ENCODE measurements around the gene NPR3.

Gene NPR3

DNA sequence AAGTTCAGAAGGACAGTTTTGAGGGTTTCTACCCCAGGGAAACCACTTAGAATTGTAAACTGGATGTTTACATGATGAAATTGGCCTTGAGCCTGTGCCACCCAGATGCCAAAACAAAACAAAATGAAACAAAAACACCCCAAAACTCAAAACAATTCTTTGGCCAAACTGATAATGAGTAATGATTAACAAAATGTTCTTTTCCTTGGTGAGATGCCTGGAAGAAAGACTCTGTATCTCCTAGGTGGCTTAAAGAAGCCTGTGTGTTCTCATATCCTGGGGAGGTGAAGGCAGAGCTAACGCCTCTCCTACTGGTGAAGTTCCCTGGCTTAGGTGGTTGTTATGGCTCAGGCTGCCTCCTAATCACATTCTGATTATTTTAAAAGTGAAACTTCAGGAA lies 120.5 kb downstream of the NPR3 start:
- peak; percentile 52 for DNase-seq (ENCODE audit: low read depth)
- H3K4me3 ChIP-seq (ENCODE audit: control insufficient read depth, low read depth, low read length), result no peak overlapping the region
- TF ChIP-seq, protein P1, sequence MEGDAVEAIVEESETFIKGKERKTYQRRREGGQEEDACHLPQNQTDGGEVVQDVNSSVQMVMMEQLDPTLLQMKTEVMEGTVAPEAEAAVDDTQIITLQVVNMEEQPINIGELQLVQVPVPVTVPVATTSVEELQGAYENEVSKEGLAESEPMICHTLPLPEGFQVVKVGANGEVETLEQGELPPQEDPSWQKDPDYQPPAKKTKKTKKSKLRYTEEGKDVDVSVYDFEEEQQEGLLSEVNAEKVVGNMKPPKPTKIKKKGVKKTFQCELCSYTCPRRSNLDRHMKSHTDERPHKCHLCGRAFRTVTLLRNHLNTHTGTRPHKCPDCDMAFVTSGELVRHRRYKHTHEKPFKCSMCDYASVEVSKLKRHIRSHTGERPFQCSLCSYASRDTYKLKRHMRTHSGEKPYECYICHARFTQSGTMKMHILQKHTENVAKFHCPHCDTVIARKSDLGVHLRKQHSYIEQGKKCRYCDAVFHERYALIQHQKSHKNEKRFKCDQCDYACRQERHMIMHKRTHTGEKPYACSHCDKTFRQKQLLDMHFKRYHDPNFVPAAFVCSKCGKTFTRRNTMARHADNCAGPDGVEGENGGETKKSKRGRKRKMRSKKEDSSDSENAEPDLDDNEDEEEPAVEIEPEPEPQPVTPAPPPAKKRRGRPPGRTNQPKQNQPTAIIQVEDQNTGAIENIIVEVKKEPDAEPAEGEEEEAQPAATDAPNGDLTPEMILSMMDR (conservative IDR thresholded peaks at IDR 0.05; ENCODE audit: control insufficient read depth, insufficient read depth, low read depth, low read length), result no peak

DNA sequence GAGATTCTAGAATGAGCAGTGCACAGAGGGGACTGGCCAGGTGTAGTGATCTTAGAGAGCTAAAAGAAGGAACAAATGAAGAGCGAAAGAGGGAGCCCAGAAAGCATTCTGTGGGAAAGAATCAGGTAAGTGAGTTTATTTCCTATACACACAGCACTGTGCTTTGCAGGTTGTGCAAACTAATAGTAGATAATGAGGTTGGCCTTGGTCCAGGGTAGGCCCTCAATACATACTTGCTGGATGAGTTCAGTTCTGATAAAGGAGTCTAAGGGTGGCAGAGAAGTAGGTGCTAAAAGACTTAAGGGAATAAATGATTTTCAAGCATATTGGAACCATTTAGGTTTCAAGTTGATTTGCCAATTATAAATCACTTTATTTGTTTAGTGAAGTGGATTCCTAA lies 122.0 kb downstream of the NPR3 start:
- H3K4me3 ChIP-seq (ENCODE audit: control insufficient read depth, low read depth, low read length), result no peak overlapping the region
- TF ChIP-seq, protein P1 (conservative IDR thresholded peaks at IDR 0.05; ENCODE audit: control insufficient read depth, insufficient read depth, low read depth, low read length), result no peak
- DNase-seq (ENCODE audit: low read depth), result no peak

DNA sequence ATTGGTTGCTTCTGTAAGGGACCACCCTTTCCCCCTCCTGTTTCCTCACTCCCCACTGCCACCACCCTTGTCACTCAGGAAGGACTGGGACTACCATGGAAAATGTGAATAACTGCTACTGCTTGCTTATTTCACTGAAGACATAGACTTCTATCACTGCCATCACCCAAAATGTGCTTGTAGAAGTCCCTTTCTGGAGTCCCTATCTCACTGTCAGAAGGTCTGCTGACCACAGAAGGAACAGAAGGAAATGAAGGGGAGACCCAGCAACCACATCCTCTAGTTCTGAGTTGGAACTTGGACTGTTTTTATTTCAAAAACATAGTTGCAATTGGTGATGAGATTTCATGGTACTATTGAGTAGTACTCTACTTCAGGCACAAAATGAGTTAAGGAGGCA lies 122.5 kb downstream of the NPR3 start:
- no peak for DNase-seq (ENCODE audit: low read depth)
- TF ChIP-seq, protein P1 (conservative IDR thresholded peaks at IDR 0.05; ENCODE audit: control insufficient read depth, insufficient read depth, low read depth, low read length), result no peak
- H3K4me3 ChIP-seq (ENCODE audit: control insufficient read depth, low read depth, low read length), result no peak overlapping the region

DNA sequence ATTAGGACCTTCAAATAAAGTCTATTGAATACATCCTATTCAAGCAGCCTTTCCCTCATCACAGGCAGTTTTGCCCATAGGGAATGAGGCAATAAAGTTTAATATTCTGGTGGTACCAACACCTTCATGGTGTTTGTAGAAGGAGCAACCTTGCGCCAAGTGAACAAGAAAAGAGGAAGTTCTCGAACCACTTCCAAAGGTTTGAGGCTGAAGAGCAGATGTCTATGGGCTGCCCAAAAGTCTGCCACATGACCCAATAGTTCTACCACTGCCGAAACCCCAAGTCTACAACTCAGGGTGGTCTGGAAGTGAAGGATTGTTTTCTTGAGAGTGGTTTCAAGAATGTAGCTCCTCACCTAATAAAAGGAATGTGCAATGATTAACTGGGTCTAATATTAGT lies 123.1 kb downstream of the NPR3 start:
- TF ChIP-seq, protein P1 (conservative IDR thresholded peaks at IDR 0.05; ENCODE audit: control insufficient read depth, insufficient read depth, low read depth, low read length), result no peak
- DNase-seq (ENCODE audit: low read depth), result no peak
- H3K4me3 ChIP-seq (ENCODE audit: control insufficient read depth, low read depth, low read length), result no peak overlapping the region

DNA sequence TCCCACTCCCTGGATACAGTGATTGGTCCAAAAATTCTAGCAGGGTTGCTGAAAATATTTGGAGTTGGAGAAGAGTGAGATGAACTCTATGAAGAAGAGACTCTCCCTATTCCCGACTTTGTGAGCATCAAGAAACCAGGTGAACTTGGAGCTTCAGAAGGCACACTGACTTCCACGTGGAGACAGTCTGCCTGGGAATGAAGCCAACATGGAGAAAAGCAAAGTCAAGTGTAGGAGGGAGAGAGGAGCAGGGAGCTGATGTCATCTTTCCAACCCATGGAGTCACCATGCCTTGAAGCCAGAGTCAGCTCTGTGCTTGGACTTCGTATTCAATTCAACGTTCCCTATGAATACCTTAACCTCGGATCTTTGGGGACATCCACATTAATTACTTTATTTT lies 125.1 kb downstream of the NPR3 start:
- H3K4me3 ChIP-seq (ENCODE audit: control insufficient read depth, low read depth, low read length), result no peak overlapping the region
- TF ChIP-seq, protein P1 (conservative IDR thresholded peaks at IDR 0.05; ENCODE audit: control insufficient read depth, insufficient read depth, low read depth, low read length), result no peak
- DNase-seq (ENCODE audit: low read depth), result peak; percentile 63

DNA sequence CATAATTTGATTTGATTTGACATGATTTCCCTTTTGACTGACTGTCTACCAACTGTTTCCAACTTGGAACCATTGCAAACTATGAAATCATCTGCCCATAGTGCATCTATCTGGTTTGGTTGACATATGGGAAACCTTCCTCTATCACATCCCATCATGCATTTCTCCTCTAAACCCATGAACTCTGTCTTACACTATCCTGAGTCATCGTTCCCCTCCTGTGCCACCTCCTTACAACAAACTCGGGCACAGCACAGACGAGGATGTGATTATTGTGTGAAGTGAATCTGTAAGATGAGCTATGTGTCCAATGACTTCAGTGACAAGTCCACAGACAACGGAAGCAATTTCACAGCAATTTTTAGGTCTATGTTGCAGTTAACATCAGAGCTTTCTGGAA lies 126.1 kb downstream of the NPR3 start:
- peak; percentile 16 for DNase-seq (ENCODE audit: low read depth)
- H3K4me3 ChIP-seq (ENCODE audit: control insufficient read depth, low read depth, low read length), result no peak overlapping the region
- TF ChIP-seq, protein P1 (conservative IDR thresholded peaks at IDR 0.05; ENCODE audit: control insufficient read depth, insufficient read depth, low read depth, low read length), result no peak

DNA sequence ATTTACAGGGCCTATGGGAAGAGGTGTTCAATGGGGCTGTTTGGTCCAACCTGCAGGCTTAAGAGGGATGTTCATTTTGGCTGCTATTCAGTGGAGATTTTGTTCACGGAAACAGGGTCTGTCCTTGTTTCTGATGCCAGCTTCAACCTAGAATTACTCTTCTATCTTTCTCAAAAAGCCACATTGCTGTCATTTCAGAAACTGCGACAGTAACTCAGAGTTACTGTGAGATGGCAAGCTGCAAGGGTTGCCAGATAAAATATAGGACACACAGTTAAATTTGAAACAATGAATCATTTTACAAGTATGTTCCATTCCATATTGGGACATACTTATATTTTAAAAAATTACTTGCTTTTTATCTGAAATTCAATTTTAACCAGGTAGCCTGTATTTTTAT lies 128.0 kb downstream of the NPR3 start:
- TF ChIP-seq, protein P1 (conservative IDR thresholded peaks at IDR 0.05; ENCODE audit: control insufficient read depth, insufficient read depth, low read depth, low read length), result no peak
- no peak for DNase-seq (ENCODE audit: low read depth)

More for the DNA sequence above, 128.0 kb downstream of the NPR3 start:
- no peak overlapping the region for H3K4me3 ChIP-seq (ENCODE audit: control insufficient read depth, low read depth, low read length)
